Skeletal muscle tissue (tissue), 4 donors: ENCODE measurements around the gene SAMD10. TPM values are rescaled to one million over a fixed set of nuclear protein-coding genes. Genes with fewer than 3 reads are reported as not detected.
"Not testable (repeated sequence)": the region's sequence is repeated elsewhere in the genome, so short reads cannot be mapped to it uniquely, and the experiment has no call there.

Experiments used
- H3K27ac ChIP-seq: one replicate; pipeline ENCODE4 v1.7.0; 2013; ENCODE audit warnings: mild to moderate bottlenecking, low read depth, low read length, inconsistent platforms
- H3K27me3 ChIP-seq, 3 donors: one replicate each; pipeline ENCODE4 v1.7.0; 2013; ENCODE audit warnings: low read length in 3 of 3; ENCODE audit not compliant: control insufficient read depth in 3 of 3, insufficient read depth in 3 of 3
- H3K36me3 ChIP-seq, 3 donors: one replicate each; pipeline ENCODE4 v1.7.0; 2013; ENCODE audit warnings: low read length in 3 of 3; ENCODE audit not compliant: control insufficient read depth in 3 of 3, insufficient read depth in 3 of 3
- H3K4me1 ChIP-seq, 3 donors: one replicate each; pipeline ENCODE4 v1.7.0; 2013; ENCODE audit warnings: low read length in 3 of 3, mild to moderate bottlenecking in 3 of 3; ENCODE audit not compliant: control insufficient read depth in 3 of 3, insufficient read depth in 3 of 3
- H3K4me3 ChIP-seq, 3 donors: one replicate each; pipeline ENCODE4 v1.7.0; 2013; ENCODE audit warnings: low read length in 3 of 3
- H3K9ac ChIP-seq, 3 donors: one replicate each; pipeline ENCODE4 v1.7.0; 2013; ENCODE audit warnings: low read length in 3 of 3, mild to moderate bottlenecking in 3 of 3, moderate library complexity in 2 of 3, low read depth in 1 of 3
- H3K9me3 ChIP-seq, 3 donors: one replicate each; pipeline ENCODE4 v1.7.0; 2013; ENCODE audit warnings: low read length in 3 of 3; ENCODE audit not compliant: control insufficient read depth in 3 of 3
- total RNA-seq: library from RNA; depleted of rRNA; stranded (reverse); fragments of >200 nt; gene quantifications from one replicate; pipeline ENCODE4 v1.2.3, GENCODE V29; 2014
- donor health status: Osteomylitis.

Gene SAMD10
- total RNA-seq, 1 donor from 2014 or later = 1.0 TPM

- Histone ChIP-seq H3K4me1 (no peaks in the 10 kb centered on the region), H3K4me3 (no peak overlapping the region), H3K9ac (no peak overlapping the region), H3K36me3 (peaks cover 49 to 62% (median 55%) of the 10 kb centered on the region in 3 donors), H3K27ac (no peak overlapping the region), H3K27me3 (no peaks in the 10 kb centered on the region), H3K9me3 (no peaks in the 10 kb centered on the region)
Measured at GRCh38 chr20:64015635-64016034, 36.2 kb upstream of the SAMD10 start.

GRCh38 chr20:64012385-64013154, 33.1 kb upstream of the SAMD10 start:
- not testable (repeated sequence) for H3K27me3 ChIP-seq, H3K4me3 ChIP-seq, H3K9me3 ChIP-seq, H3K27ac ChIP-seq, H3K9ac ChIP-seq, H3K4me1 ChIP-seq
- H3K36me3 ChIP-seq = peaks cover 38 to 52% (median 47%) of the 10 kb centered on the region in 3 donors

GRCh38 chr20:64011366-64011779, 31.9 kb upstream of the SAMD10 start:
- Histone ChIP-seq H3K4me1 (no peaks in the 10 kb centered on the region), H3K36me3 (peaks cover 40 to 53% (median 50%) of the 10 kb centered on the region in 3 donors), H3K27me3 (no peaks in the 10 kb centered on the region), H3K9ac (no peak overlapping the region), H3K9me3 (no peaks in the 10 kb centered on the region), H3K4me3 (no peak overlapping the region), H3K27ac (no peak overlapping the region)

- peaks cover 39 to 54% (median 49%) of the 10 kb centered on the region in 3 donors for H3K36me3 ChIP-seq
- no peaks in the 10 kb centered on the region for H3K27me3 ChIP-seq
- H3K4me1 ChIP-seq = no peaks in the 10 kb centered on the region
- no peak overlapping the region for H3K9ac ChIP-seq
- H3K27ac ChIP-seq = no peak overlapping the region
- no peak overlapping the region for H3K4me3 ChIP-seq
- no peaks in the 10 kb centered on the region for H3K9me3 ChIP-seq
Measured at GRCh38 chr20:64010711-64011237, 31.3 kb upstream of the SAMD10 start.

GRCh38 chr20:64009811-64010387, 30.5 kb upstream of the SAMD10 start:
- no peak overlapping the region for H3K4me3 ChIP-seq
- no peak overlapping the region for H3K9ac ChIP-seq
- no peaks in the 10 kb centered on the region for H3K9me3 ChIP-seq
- H3K27ac ChIP-seq = no peak overlapping the region
- no peaks in the 10 kb centered on the region for H3K27me3 ChIP-seq
- H3K4me1 ChIP-seq = no peaks in the 10 kb centered on the region
- H3K36me3 ChIP-seq = peaks cover 37 to 53% (median 48%) of the 10 kb centered on the region in 3 donors

GRCh38 chr20:64006902-64007301, 27.5 kb upstream of the SAMD10 start:
- H3K27ac ChIP-seq = no peak overlapping the region
- H3K27me3 ChIP-seq = no peaks in the 10 kb centered on the region
- H3K9ac ChIP-seq = no peak overlapping the region
- H3K4me3 ChIP-seq = no peak overlapping the region
- no peaks in the 10 kb centered on the region for H3K9me3 ChIP-seq
- H3K4me1 ChIP-seq = no peaks in the 10 kb centered on the region
- H3K36me3 ChIP-seq = peaks cover 45 to 53% (median 46%) of the 10 kb centered on the region in 3 donors

GRCh38 chr20:64006490-64006889, 27.0 kb upstream of the SAMD10 start:
- Histone ChIP-seq H3K9ac (no peak overlapping the region), H3K27me3 (no peaks in the 10 kb centered on the region), H3K36me3 (peaks cover 46 to 55% (median 48%) of the 10 kb centered on the region in 3 donors), H3K27ac (no peak overlapping the region), H3K4me1 (peaks cover under 1 to 3% (median 2%) of the 10 kb centered on the region in 3 donors), H3K4me3 (no peak overlapping the region), H3K9me3 (no peaks in the 10 kb centered on the region)

- H3K27me3 ChIP-seq = no peaks in the 10 kb centered on the region
- H3K9me3 ChIP-seq = no peaks in the 10 kb centered on the region
- peaks cover 44 to 52% (median 46%) of the 10 kb centered on the region in 3 donors for H3K36me3 ChIP-seq
- no peak overlapping the region for H3K9ac ChIP-seq
- H3K4me3 ChIP-seq = no peak overlapping the region
- H3K27ac ChIP-seq = no peak overlapping the region
- H3K4me1 ChIP-seq = peaks cover 2 to 6% (median 4%) of the 10 kb centered on the region in 3 donors
Measured at GRCh38 chr20:64005394-64005793, 26.0 kb upstream of the SAMD10 start.

- no peaks in the 10 kb centered on the region for H3K9me3 ChIP-seq
- no peak overlapping the region for H3K9ac ChIP-seq
- H3K27me3 ChIP-seq = no peaks in the 10 kb centered on the region
- H3K4me3 ChIP-seq = no peak overlapping the region
- H3K36me3 ChIP-seq = peaks cover 46 to 56% (median 47%) of the 10 kb centered on the region in 3 donors
- no peak overlapping the region for H3K27ac ChIP-seq
- H3K4me1 ChIP-seq = peaks cover 2 to 6% (median 4%) of the 10 kb centered on the region in 3 donors
Measured at GRCh38 chr20:64003960-64004725, 24.7 kb upstream of the SAMD10 start.
